Astrocyte of the cerebellum (primary cell): ENCODE measurements around the gene OPRL1.

Source experiments
- DNase-seq: peaks from one replicate; pipeline ENCODE4 v3.0.0-alpha.2; 2011; ENCODE audit warnings: low read depth
- H3K4me3 ChIP-seq: 2 replicates; pipeline ENCODE4 v1.5.1; 2011; ENCODE audit warnings: mild to moderate bottlenecking, low read depth, low read length, moderate library complexity
- CTCF ChIP-seq: IDR thresholded peaks from 2 replicates; pipeline ENCODE4 v1.5.1; 2012; ENCODE audit warnings: low read length, low read depth, moderate library complexity, mild to moderate bottlenecking; ENCODE audit errors: missing control alignments
- in situ Hi-C: cut with HindIII; loops from 2 replicates; pipeline ENCODE4 v1.10.0; 2017; ENCODE audit warnings: low sequenced_read_pairs

OPRL1 gene

GRCh38 chr20:64138276-64138815 lies 58.5 kb downstream of the OPRL1 start:
- TF ChIP-seq CTCF: no peak
- in situ Hi-C loops: no loop called here
- no peak for DNase-seq
- H3K4me3 ChIP-seq: no peak overlapping the region

GRCh38 chr20:64139199-64140060 lies 59.5 kb downstream of the OPRL1 start:
- TF ChIP-seq CTCF: no peak
- in situ Hi-C loops: no loop called here
- no peak for DNase-seq
- H3K4me3 ChIP-seq: no peak overlapping the region

- DNase-seq: no peak
- in situ Hi-C loops: no loop called here
- H3K4me3 ChIP-seq: no peak overlapping the region
- no peak for TF ChIP-seq CTCF
Measured at GRCh38 chr20:64140061-64140931, 60.4 kb downstream of the OPRL1 start.

GRCh38 chr20:64140956-64141355 lies 61.1 kb downstream of the OPRL1 start:
- no peak for DNase-seq
- in situ Hi-C loops: no loop called here
- no peak overlapping the region for H3K4me3 ChIP-seq
- TF ChIP-seq CTCF: no peak

DNA sequence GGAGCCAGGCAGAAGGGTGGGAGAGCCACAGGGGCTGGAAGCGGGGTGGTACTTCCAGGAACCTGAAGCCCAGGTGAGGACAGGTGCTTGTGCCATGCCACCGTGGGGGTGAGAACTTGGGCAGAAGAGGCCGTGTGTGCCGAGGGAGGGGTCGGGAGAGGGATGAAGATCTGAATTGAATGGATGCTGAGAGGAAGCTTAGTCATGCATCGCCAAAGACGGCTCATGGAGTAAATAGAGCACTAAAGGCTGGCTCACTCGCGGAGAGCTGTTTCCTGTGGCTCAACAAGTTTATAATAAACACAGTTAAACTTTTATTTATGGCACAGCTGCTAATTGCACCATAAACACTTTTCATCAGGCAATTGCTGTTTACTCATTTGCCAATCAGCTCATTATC lies 62.7 kb downstream of the OPRL1 start:
- no peak for TF ChIP-seq CTCF
- H3K4me3 ChIP-seq: no peak overlapping the region
- DNase-seq: no peak
- in situ Hi-C loops: no loop called here

GRCh38 chr20:64143018-64143801 lies 63.3 kb downstream of the OPRL1 start:
- in situ Hi-C loops: no loop called here
- no peak overlapping the region for H3K4me3 ChIP-seq
- TF ChIP-seq CTCF: no peak
- DNase-seq: no peak
